C4-2B (cell line): ENCODE results near the gene OGDHL.

Experiments used
- ZFX ChIP-seq: fragments of 450-650 bp; IDR thresholded peaks from 2 replicates; pipeline ENCODE4 v1.6.1; 2017
- TF ChIP-seq, protein P1 (sequence below): fragments of 450-650 bp; conservative IDR thresholded peaks from 2 replicates; pipeline ENCODE4 v1.5.1; 2017; ENCODE audit warnings: mild to moderate bottlenecking

DNA sequence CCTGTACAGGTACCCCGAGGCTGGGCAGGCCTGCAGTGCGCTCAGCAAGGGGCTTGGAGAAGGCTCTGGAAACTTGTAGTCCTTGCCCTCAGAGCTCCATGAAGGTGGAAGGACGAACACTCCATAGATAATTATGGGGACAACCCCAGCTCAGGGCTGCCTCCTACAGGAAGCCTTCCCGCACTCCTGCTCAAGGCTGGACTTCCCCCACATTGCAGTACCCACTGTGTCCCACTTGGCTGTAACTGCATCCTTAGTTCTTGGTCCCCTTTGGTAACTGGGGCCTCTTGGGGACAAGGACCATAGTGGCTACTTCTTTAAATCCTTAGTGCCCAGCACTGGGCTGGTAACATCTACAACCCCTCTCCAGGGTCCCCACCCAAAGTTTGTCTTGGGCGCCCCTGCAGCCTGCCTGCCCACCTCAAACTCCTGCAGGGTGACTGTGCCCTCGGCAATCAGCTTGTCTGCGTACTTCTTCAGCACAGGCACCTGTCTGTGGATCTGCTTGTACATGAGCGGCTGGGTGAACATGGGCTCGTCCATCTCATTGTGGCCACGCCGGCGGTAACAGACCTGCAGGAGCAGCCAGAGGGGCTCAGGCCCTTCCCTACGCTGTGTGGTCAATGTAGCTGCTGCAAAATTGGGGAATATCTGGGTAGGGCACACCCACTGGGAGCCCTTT, 17.1 kb downstream of the OGDHL start:
- TF ChIP-seq, protein P1, sequence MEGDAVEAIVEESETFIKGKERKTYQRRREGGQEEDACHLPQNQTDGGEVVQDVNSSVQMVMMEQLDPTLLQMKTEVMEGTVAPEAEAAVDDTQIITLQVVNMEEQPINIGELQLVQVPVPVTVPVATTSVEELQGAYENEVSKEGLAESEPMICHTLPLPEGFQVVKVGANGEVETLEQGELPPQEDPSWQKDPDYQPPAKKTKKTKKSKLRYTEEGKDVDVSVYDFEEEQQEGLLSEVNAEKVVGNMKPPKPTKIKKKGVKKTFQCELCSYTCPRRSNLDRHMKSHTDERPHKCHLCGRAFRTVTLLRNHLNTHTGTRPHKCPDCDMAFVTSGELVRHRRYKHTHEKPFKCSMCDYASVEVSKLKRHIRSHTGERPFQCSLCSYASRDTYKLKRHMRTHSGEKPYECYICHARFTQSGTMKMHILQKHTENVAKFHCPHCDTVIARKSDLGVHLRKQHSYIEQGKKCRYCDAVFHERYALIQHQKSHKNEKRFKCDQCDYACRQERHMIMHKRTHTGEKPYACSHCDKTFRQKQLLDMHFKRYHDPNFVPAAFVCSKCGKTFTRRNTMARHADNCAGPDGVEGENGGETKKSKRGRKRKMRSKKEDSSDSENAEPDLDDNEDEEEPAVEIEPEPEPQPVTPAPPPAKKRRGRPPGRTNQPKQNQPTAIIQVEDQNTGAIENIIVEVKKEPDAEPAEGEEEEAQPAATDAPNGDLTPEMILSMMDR: no peak
- no peak for TF ChIP-seq ZFX
